Astrocyte (in vitro differentiated cells and primary cell): ENCODE results near the gene COL16A1. TPM values are rescaled to one million over a fixed set of nuclear protein-coding genes. Genes with fewer than 3 reads are reported as not detected.

Experiments
- DNase-seq: peaks from one replicate; pipeline ENCODE4 v3.0.0-alpha.2; 2010; ENCODE audit warnings: low read depth
- FAIRE-seq: peaks from 2 replicates; lab custom pipeline; 2011; peaks lifted over from hg19 to GRCh38; lab: Jason Lieb, UNC
- H2AFZ ChIP-seq: 2 replicates; pipeline ENCODE4 v1.6.0; 2012; ENCODE audit warnings: low read depth, low read length, inconsistent platforms
- H3K27ac ChIP-seq: 2 replicates; pipeline ENCODE4 v1.5.1; 2011; ENCODE audit warnings: low read depth, low read length, inconsistent platforms
- H3K27me3 ChIP-seq: 2 replicates; pipeline ENCODE4 v1.6.0; 2011; ENCODE audit warnings: low read length, inconsistent platforms; ENCODE audit not compliant: insufficient read depth
- H3K36me3 ChIP-seq: 2 replicates; pipeline ENCODE4 v1.5.1; 2011; ENCODE audit warnings: low read length, inconsistent platforms; ENCODE audit not compliant: insufficient read depth
- H3K4me1 ChIP-seq: 2 replicates; pipeline ENCODE4 v1.5.1; 2011; ENCODE audit warnings: low read length, inconsistent platforms; ENCODE audit not compliant: insufficient read depth
- H3K4me2 ChIP-seq: 2 replicates; pipeline ENCODE4 v1.6.0; 2012; ENCODE audit warnings: low read length, inconsistent platforms
- H3K4me3 ChIP-seq: 2 replicates; pipeline ENCODE4 v1.5.1; 2011; ENCODE audit warnings: low read depth, mild to moderate bottlenecking, low read length, inconsistent platforms; ENCODE audit not compliant: insufficient read depth
- H3K79me2 ChIP-seq: 2 replicates; pipeline ENCODE4 v1.6.0; 2012; ENCODE audit warnings: mild to moderate bottlenecking, low read length, inconsistent platforms; ENCODE audit not compliant: insufficient read depth
- H3K9ac ChIP-seq: 2 replicates; pipeline ENCODE4 v1.6.0; 2012; ENCODE audit warnings: mild to moderate bottlenecking, low read length, inconsistent platforms
- H3K9me3 ChIP-seq: 2 replicates; pipeline ENCODE4 v1.5.1; 2012; ENCODE audit warnings: low read depth, mild to moderate bottlenecking, low read length, inconsistent platforms; ENCODE audit not compliant: insufficient read depth
- H4K20me1 ChIP-seq: 2 replicates; pipeline ENCODE4 v1.6.0; 2012; ENCODE audit warnings: low read length, inconsistent platforms; ENCODE audit not compliant: insufficient read depth
- H3K27ac Mint-ChIP-seq: one replicate; pipeline ENCODE4 v1.8.0; 2021; ENCODE audit warnings: mild to moderate bottlenecking, mixed read lengths; ENCODE audit not compliant: unreplicated experiment
- H3K27me3 Mint-ChIP-seq: one replicate; pipeline ENCODE4 v1.8.0; 2021; ENCODE audit warnings: low read depth, mixed read lengths; ENCODE audit not compliant: unreplicated experiment
- H3K36me3 Mint-ChIP-seq: one replicate; pipeline ENCODE4 v1.8.0; 2021; ENCODE audit warnings: low read depth, mixed read lengths; ENCODE audit not compliant: unreplicated experiment
- H3K4me1 Mint-ChIP-seq: one replicate; pipeline ENCODE4 v1.8.0; 2021; ENCODE audit warnings: low read depth, mixed read lengths; ENCODE audit not compliant: unreplicated experiment
- H3K4me3 Mint-ChIP-seq: one replicate; pipeline ENCODE4 v1.8.0; 2021; ENCODE audit warnings: mild to moderate bottlenecking, moderate library complexity, mixed read lengths; ENCODE audit not compliant: unreplicated experiment
- H3K9me3 Mint-ChIP-seq: one replicate; pipeline ENCODE4 v1.8.0; 2021; ENCODE audit warnings: mild to moderate bottlenecking, mixed read lengths; ENCODE audit not compliant: unreplicated experiment
- CTCF ChIP-seq: IDR thresholded peaks from 2 replicates; pipeline ENCODE4 v1.5.1; 2011; ENCODE audit warnings: low read depth, mild to moderate bottlenecking, inconsistent platforms, low read length, moderate library complexity; ENCODE audit not compliant: insufficient read depth
- EZH2 ChIP-seq: IDR thresholded peaks from 2 replicates; pipeline ENCODE4 v1.6.1; 2012; ENCODE audit warnings: mild to moderate bottlenecking, low read length, inconsistent platforms; ENCODE audit not compliant: insufficient read depth
- total RNA-seq: library from RNA; stranded (reverse); gene quantifications from 2 replicates; pipeline ENCODE4 v1.2.1, GENCODE V29; 2021

The COL16A1 gene
- total RNA-seq, 1 donor from 2014 or later: 42.9 TPM

- no peaks in the 10 kb centered on the region for H3K36me3 ChIP-seq
- Mint-ChIP-seq H3K4me3 (no peak overlapping the region), H3K9me3 (peaks cover 7% of the 10 kb centered on the region), H3K27me3 (peaks cover 38% of the 10 kb centered on the region), H3K36me3 (no peaks in the 10 kb centered on the region), H3K27ac (peak overlapping the region; percentile 69), H3K4me1 (peaks cover 35% of the 10 kb centered on the region)
- H4K20me1 ChIP-seq: no peaks in the 10 kb centered on the region
- TF ChIP-seq EZH2 (no peak), CTCF (no peak)
- no peak overlapping the region for H3K27ac ChIP-seq
- H2AFZ ChIP-seq: no peak overlapping the region
- no peaks in the 10 kb centered on the region for H3K79me2 ChIP-seq
- no peaks in the 10 kb centered on the region for H3K9me3 ChIP-seq
- peaks cover 7% of the 10 kb centered on the region for H3K27me3 ChIP-seq
- DNase-seq (peak; percentile 39), FAIRE-seq (no peak)
- H3K9ac ChIP-seq: no peak overlapping the region
- no peak overlapping the region for H3K4me3 ChIP-seq
- H3K4me1 ChIP-seq: peaks cover 39% of the 10 kb centered on the region
- no peak overlapping the region for H3K4me2 ChIP-seq
Observed at GRCh38 chr1:31717341-31717740, 13.5 kb upstream of the COL16A1 start.

- TF ChIP-seq CTCF (no peak), EZH2 (no peak)
- Histone ChIP-seq H3K9me3 (no peaks in the 10 kb centered on the region), H2AFZ (no peak overlapping the region), H3K4me2 (peak overlapping the region; percentile 78), H3K36me3 (no peaks in the 10 kb centered on the region), H3K9ac (no peak overlapping the region), H3K4me1 (peaks cover 52% of the 10 kb centered on the region), H3K27ac (no peak overlapping the region), H3K4me3 (no peak overlapping the region), H3K79me2 (no peaks in the 10 kb centered on the region), H4K20me1 (no peaks in the 10 kb centered on the region), H3K27me3 (peaks cover 7% of the 10 kb centered on the region)
- peaks cover 41% of the 10 kb centered on the region for H3K4me1 Mint-ChIP-seq
- peaks cover 25% of the 10 kb centered on the region for H3K27me3 Mint-ChIP-seq
- FAIRE-seq (no peak), DNase-seq (no peak)
- H3K27ac Mint-ChIP-seq: no peak overlapping the region
- peaks cover 1% of the 10 kb centered on the region for H3K9me3 Mint-ChIP-seq
- H3K4me3 Mint-ChIP-seq: peak overlapping the region; percentile 35
- H3K36me3 Mint-ChIP-seq: no peaks in the 10 kb centered on the region
Observed at GRCh38 chr1:31715873-31716220, 12.0 kb upstream of the COL16A1 start.

- Histone ChIP-seq H2AFZ (peak overlapping the region; percentile 81), H3K4me1 (peaks cover 52% of the 10 kb centered on the region), H3K4me3 (peak overlapping the region; percentile 27), H3K36me3 (no peaks in the 10 kb centered on the region), H3K4me2 (peak overlapping the region; percentile 78), H3K9me3 (no peaks in the 10 kb centered on the region), H3K79me2 (no peaks in the 10 kb centered on the region), H3K27ac (peak overlapping the region; percentile 80), H3K27me3 (peaks cover 7% of the 10 kb centered on the region), H3K9ac (peak overlapping the region; percentile 74), H4K20me1 (no peaks in the 10 kb centered on the region)
- Mint-ChIP-seq H3K9me3 (peaks cover 1% of the 10 kb centered on the region), H3K27ac (peak overlapping the region; percentile 95), H3K4me1 (peaks cover 41% of the 10 kb centered on the region), H3K4me3 (peak overlapping the region; percentile 78), H3K36me3 (no peaks in the 10 kb centered on the region), H3K27me3 (peaks cover 22% of the 10 kb centered on the region)
- TF ChIP-seq EZH2: no peak
- peak; percentile 81 for TF ChIP-seq CTCF
- DNase-seq: peak; percentile 82
- no peak for FAIRE-seq
Observed at GRCh38 chr1:31715087-31715872, 11.5 kb upstream of the COL16A1 start.
